GM21423 (cell line): Measurements from ENCODE around the gene IL17RE.
"Not testable (repeated sequence)": the region's sequence is repeated elsewhere in the genome, so short reads cannot be mapped to it uniquely, and the experiment has no call there.

Source experiments
- ATAC-seq: cut with Tn5 transposase; IDR thresholded peaks from one replicate; pipeline ENCODE4 v1.9.1; 2021; ENCODE audit warnings: mild to moderate bottlenecking, moderate library complexity; ENCODE audit not compliant: unreplicated experiment

IL17RE gene

GRCh38 chr3:9902372-9903237 lies at the start of gene IL17RE:
Gene IL17RE, plus strand, starts transcription at chr3:9902848. Its CDS starts 85 bp downstream, at chr3:9902933.
- ATAC-seq = no peak

- ATAC-seq = not testable (repeated sequence)
These were observed 48.2 kb upstream of the IL17RE start for GRCh38 chr3:9854291-9854940.

GRCh38 chr3:9855594-9855993 lies 47.1 kb upstream of the IL17RE start:
- ATAC-seq = no peak

GRCh38 chr3:9859530-9860025 lies 43.1 kb upstream of the IL17RE start:
- ATAC-seq = no peak

GRCh38 chr3:9861201-9861600 lies 41.4 kb upstream of the IL17RE start:
- no peak for ATAC-seq

- ATAC-seq = no peak
These were observed 41.0 kb upstream of the IL17RE start for GRCh38 chr3:9861626-9862130.

GRCh38 chr3:9862391-9863057 lies 40.1 kb upstream of the IL17RE start:
- no peak for ATAC-seq

GRCh38 chr3:9863058-9863772 lies 39.4 kb upstream of the IL17RE start:
- no peak for ATAC-seq

- ATAC-seq = no peak
These were observed 38.3 kb upstream of the IL17RE start for GRCh38 chr3:9864200-9864927.

- ATAC-seq = not testable (repeated sequence)
These were observed 37.5 kb upstream of the IL17RE start for GRCh38 chr3:9865125-9865637.

GRCh38 chr3:9866639-9867038 lies 36.0 kb upstream of the IL17RE start:
- ATAC-seq = no peak

GRCh38 chr3:9867106-9867505 lies 35.5 kb upstream of the IL17RE start:
- ATAC-seq = no peak

- no peak for ATAC-seq
These were observed 32.7 kb upstream of the IL17RE start for GRCh38 chr3:9869955-9870354.

GRCh38 chr3:9870978-9871377 lies 31.7 kb upstream of the IL17RE start:
- no peak for ATAC-seq

- ATAC-seq = not testable (repeated sequence)
These were observed 30.6 kb upstream of the IL17RE start for GRCh38 chr3:9872067-9872466.

GRCh38 chr3:9875448-9875847 lies 27.2 kb upstream of the IL17RE start:
- no peak for ATAC-seq

- ATAC-seq = not testable (repeated sequence)
These were observed 26.4 kb upstream of the IL17RE start for GRCh38 chr3:9876255-9876654.

GRCh38 chr3:9876991-9877390 lies 25.7 kb upstream of the IL17RE start:
- ATAC-seq = no peak

GRCh38 chr3:9878700-9879099 lies 23.9 kb upstream of the IL17RE start:
- ATAC-seq = no peak
